Measurements from ENCODE around the gene ZNF511. TPM values are rescaled to one million over a fixed set of nuclear protein-coding genes. Genes with fewer than 3 reads are reported as not detected.

ZNF511 gene
- total RNA-seq, 1 experiment from 2014 or later: 49.0 TPM

GRCh38 chr10:133334503-133335245 lies 26.0 kb downstream of the ZNF511 start:
- BruUV-seq (replicated peaks): no TSS peak
- Histone ChIP-seq H3K4me3 (replicated peaks in 1 of 2; ENCODE audit: low read depth in 1 of 2, low read length in 2 of 2) (no peak overlapping the region), H3K27ac (ENCODE audit: low read depth, low read length) (no peak overlapping the region), H3K79me2 (ENCODE audit: insufficient read depth, low read length) (no peaks in the 10 kb centered on the region), H4K20me1 (ENCODE audit: insufficient read depth) (no peaks in the 10 kb centered on the region), H2AFZ (ENCODE audit: low read depth, low read length, poor library complexity, severe bottlenecking) (no peak overlapping the region), H3K9ac (ENCODE audit: low read length) (no peak overlapping the region), H3K4me2 (ENCODE audit: low read length) (no peak overlapping the region), H3K36me3 (ENCODE audit: control insufficient read depth in 1 of 2, insufficient read depth in 2 of 2, low read length in 2 of 2) (no peaks in the 10 kb centered on the region), H3K9me2 (ENCODE audit: insufficient read depth) (no peaks in the 10 kb centered on the region), H3K4me1 (ENCODE audit: control insufficient read depth in 1 of 2, insufficient read depth in 2 of 2, low read length in 2 of 2) (no peaks in the 10 kb centered on the region; a peak in 1 of 4 replicates), H3K27me3 (ENCODE audit: insufficient read depth, low read length) (no peaks in the 10 kb centered on the region), H3K9me3 (ENCODE audit: control insufficient read depth in 1 of 2, insufficient read depth in 1 of 2, low read depth in 1 of 2, low read length in 2 of 2) (no peaks in the 10 kb centered on the region)
- ChIA-PET RAD21 (ENCODE audit: low non-redundant PET in 1 of 2, low total read pairs in 2 of 2, uncharacterized antibody in 2 of 2, unreplicated experiment in 2 of 2) (no interaction called here), CTCF (no interaction called here), POLR2A (no interaction called here)
- DNase-seq (ENCODE audit: low read depth, low spot score): no peak
- TF ChIP-seq POLR2AphosphoS5 (IDR thresholded peaks at IDR 0.05; ENCODE audit: low read depth, low read length): no peak
- TF ChIP-seq CBX3 (IDR thresholded peaks at IDR 0.05; ENCODE audit: low read depth): no peak
- TF ChIP-seq MAX (IDR thresholded peaks at IDR 0.05): no peak
- TF ChIP-seq ZFX (IDR thresholded peaks at IDR 0.05): no peak
- no peak for TF ChIP-seq FOSL1 (IDR thresholded peaks at IDR 0.05; ENCODE audit: low read depth)
- TF ChIP-seq POLR2A (IDR thresholded peaks at IDR 0.05; ENCODE audit: borderline replicate concordance, extremely low read depth, insufficient read depth, insufficient read length): no peak
- TF ChIP-seq, protein P1, sequence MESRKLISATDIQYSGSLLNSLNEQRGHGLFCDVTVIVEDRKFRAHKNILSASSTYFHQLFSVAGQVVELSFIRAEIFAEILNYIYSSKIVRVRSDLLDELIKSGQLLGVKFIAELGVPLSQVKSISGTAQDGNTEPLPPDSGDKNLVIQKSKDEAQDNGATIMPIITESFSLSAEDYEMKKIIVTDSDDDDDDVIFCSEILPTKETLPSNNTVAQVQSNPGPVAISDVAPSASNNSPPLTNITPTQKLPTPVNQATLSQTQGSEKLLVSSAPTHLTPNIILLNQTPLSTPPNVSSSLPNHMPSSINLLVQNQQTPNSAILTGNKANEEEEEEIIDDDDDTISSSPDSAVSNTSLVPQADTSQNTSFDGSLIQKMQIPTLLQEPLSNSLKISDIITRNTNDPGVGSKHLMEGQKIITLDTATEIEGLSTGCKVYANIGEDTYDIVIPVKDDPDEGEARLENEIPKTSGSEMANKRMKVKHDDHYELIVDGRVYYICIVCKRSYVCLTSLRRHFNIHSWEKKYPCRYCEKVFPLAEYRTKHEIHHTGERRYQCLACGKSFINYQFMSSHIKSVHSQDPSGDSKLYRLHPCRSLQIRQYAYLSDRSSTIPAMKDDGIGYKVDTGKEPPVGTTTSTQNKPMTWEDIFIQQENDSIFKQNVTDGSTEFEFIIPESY (IDR thresholded peaks at IDR 0.05; ENCODE audit: extremely low read depth, insufficient replicate concordance, low read length): no peak
- TF ChIP-seq CTCF (IDR thresholded peaks at IDR 0.05 in 2 of 3, conservative IDR thresholded peaks at IDR 0.05 in 1 of 3; ENCODE audit: borderline replicate concordance in 1 of 3, insufficient read depth in 1 of 3, low read depth in 2 of 3, low read length in 2 of 3): no peak
- no peak for TF ChIP-seq ELF1 (IDR thresholded peaks at IDR 0.05; ENCODE audit: borderline replicate concordance, low read depth)
- no peak for TF ChIP-seq RAD21 (IDR thresholded peaks at IDR 0.05; ENCODE audit: low read depth)
- no peak for TF ChIP-seq EGR1 (IDR thresholded peaks at IDR 0.05; ENCODE audit: low read depth)
- TF ChIP-seq SP1 (IDR thresholded peaks at IDR 0.05; ENCODE audit: low read depth): no peak
- no peak for TF ChIP-seq SRF (IDR thresholded peaks at IDR 0.05; ENCODE audit: low read depth)
- no peak for TF ChIP-seq YY1 (IDR thresholded peaks at IDR 0.05; ENCODE audit: extremely low read depth, insufficient replicate concordance, low read depth, low read length)
- TF ChIP-seq, protein P2, sequence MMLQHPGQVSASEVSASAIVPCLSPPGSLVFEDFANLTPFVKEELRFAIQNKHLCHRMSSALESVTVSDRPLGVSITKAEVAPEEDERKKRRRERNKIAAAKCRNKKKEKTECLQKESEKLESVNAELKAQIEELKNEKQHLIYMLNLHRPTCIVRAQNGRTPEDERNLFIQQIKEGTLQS (IDR thresholded peaks at IDR 0.05): no peak
- no peak for ATAC-seq
- intact Hi-C loops (cut with micrococcal nuclease): no loop called here

All from HCT116 (cell line).